GM21367 (cell line): ENCODE results near the gene NF2.

Experiments
- ATAC-seq: cut with Tn5 transposase; IDR thresholded peaks from one replicate; pipeline ENCODE4 v1.9.1; 2021; ENCODE audit not compliant: unreplicated experiment

Gene NF2

DNA sequence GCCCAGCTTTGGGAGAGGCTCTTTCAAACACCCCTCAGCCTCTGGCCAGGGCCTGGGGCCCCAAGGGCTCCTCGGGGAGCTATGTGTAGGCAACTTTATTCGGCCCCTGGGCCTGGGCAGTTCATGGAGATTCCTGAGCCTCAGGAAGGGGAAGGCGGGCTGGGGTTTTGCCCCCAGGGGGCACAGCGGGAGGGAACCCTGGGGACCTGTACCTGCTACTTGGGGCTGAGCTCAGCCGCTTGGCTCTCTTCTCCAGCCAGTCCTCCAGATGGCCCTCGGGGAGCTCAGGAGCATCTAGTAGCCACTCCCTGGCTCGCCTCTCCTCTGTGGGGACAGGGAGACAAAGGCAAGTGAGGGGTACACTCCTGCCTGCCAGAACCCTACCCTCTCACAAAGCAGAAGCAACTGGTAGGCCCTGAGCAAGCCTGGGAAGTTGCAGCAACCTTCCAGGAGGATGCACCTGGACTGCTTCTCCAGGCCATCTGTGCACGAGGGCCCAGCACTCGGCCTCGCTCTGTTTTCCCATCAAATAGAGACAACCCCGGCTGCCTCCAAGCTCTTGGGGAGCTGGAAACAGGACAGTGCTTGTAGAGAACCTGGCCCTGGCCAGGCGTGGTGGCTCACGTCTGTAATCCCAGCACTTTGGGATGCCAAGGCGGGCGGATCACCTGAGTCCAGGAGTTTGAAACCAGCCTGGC is 134.8 kb downstream of the NF2 start:
- no peak for ATAC-seq

DNA sequence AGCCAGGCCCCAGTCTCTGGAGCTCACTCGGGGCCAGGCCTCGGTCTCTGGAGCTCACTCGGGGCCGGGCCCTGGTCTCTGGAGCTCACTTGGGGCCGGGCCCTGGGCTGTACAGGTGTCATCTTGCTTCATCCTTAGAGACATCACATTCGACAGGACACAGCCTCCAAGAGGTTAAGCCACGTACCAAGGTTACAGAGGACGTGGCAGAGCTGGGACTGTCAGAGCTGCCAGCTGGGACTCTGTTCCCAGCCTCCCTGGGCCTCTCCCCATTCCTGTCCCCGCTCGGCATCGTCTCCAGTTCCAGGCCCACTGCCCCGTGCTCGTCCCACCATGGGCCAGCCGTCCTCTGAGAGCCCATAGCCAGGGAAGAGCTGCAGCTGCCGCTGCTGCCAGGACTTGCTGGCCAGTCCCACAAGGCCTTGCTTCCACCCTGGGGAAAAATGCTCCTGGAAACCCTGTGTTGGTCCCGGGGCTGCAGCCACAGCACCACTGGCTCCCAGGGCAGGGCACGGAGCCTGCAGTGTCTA is 136.0 kb downstream of the NF2 start:
- ATAC-seq = no peak

DNA sequence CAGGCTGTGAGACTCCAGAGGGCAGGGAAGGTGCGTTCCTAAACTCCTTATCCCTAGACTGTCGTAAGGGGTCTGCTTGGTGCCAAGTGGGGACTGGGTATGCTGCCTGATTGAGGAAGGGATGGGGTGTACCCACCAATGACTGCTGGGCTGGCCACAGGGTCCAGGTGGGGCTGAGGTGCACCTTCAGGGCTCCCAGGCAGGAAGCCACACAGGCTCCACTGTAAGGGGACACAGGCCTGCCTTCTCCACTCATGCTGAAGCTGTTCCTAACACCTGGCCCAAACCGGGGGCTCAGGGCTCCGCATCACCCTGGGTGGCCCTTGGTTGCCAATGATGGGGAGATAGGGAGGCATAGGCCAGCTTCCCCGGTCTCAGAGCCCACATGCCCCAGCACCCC is 136.8 kb downstream of the NF2 start:
- ATAC-seq = no peak

DNA sequence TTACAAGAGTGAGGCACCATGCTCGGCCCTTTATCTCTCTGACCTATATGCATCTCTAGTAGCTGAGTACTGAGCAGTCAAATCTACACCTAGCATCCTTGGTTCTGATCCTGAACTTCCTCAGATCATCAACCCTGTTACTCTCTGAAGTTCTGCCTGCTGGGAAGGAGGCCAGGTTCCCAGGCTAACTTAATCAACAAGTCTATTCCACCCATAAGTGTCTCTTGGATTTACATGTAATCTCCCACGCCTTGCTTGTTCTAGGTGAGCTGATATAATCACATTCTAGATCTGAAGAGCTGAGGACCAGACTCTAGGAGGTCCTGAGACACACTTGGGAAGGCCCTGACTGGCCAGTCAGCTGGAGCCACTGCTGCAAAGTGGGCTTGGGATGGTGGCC is 138.5 kb downstream of the NF2 start:
- ATAC-seq = no peak

GRCh38 chr22:29742326-29742725 is 138.9 kb downstream of the NF2 start:
- no peak for ATAC-seq

GRCh38 chr22:29744902-29745301 is 141.5 kb downstream of the NF2 start:
- no peak for ATAC-seq

DNA sequence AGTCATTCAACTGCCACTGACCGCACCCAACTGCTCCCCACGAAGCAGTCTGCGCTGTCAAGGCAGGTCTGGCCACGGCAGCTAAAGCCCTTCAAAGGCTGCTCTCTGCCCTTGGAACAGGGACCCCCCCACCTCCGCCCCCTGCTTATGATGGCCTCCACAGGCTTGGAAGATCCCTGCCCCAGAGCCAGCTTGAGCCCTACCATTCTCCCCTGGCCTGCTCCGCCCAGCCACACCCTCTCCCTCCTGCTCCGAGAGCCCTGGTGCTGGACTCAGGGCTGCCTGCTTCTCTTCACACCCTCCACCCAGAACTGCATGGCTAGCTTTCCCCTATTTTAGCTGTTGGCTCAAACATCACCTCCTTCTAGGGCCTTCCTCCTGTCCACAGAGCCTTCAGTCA is 144.4 kb downstream of the NF2 start:
- no peak for ATAC-seq
